GM15510 (cell line): ENCODE results near the gene C1QTNF6.

Source experiments
- POLR2A ChIP-seq: IDR thresholded peaks from 3 replicates; pipeline ENCODE4 v1.6.1; 2011; ENCODE audit warnings: borderline replicate concordance; ENCODE audit not compliant: insufficient read length; ENCODE audit errors: extremely low read depth

Gene C1QTNF6

GRCh38 chr22:37203354-37204044, 15.5 kb upstream of the C1QTNF6 start:
- no peak for TF ChIP-seq POLR2A

- no peak for TF ChIP-seq POLR2A
Measured at GRCh38 chr22:37202716-37203115, 14.7 kb upstream of the C1QTNF6 start.

GRCh38 chr22:37202001-37202555, 14.0 kb upstream of the C1QTNF6 start:
- TF ChIP-seq POLR2A: no peak

GRCh38 chr22:37199760-37200108, 11.7 kb upstream of the C1QTNF6 start:
- TF ChIP-seq POLR2A: no peak

GRCh38 chr22:37199103-37199759, 11.2 kb upstream of the C1QTNF6 start:
- peak; percentile 92 for TF ChIP-seq POLR2A

- peak; percentile 16 for TF ChIP-seq POLR2A
Measured at GRCh38 chr22:37198258-37199102, 10.4 kb upstream of the C1QTNF6 start.

GRCh38 chr22:37197451-37198257, 9.6 kb upstream of the C1QTNF6 start:
- TF ChIP-seq POLR2A: no peak

GRCh38 chr22:37196539-37197450, 8.7 kb upstream of the C1QTNF6 start:
- no peak for TF ChIP-seq POLR2A

- TF ChIP-seq POLR2A: no peak
Measured at GRCh38 chr22:37195921-37196320, 7.9 kb upstream of the C1QTNF6 start.

- TF ChIP-seq POLR2A: no peak
Measured at GRCh38 chr22:37194750-37195149, 6.7 kb upstream of the C1QTNF6 start.

GRCh38 chr22:37193629-37194191, 5.7 kb upstream of the C1QTNF6 start:
- no peak for TF ChIP-seq POLR2A

- no peak for TF ChIP-seq POLR2A
Measured at GRCh38 chr22:37192741-37193140, 4.7 kb upstream of the C1QTNF6 start.

GRCh38 chr22:37192204-37192603, 4.2 kb upstream of the C1QTNF6 start:
- TF ChIP-seq POLR2A: no peak

GRCh38 chr22:37190262-37190780, 2.3 kb upstream of the C1QTNF6 start:
- TF ChIP-seq POLR2A: no peak
